HG03045 (cell line): ENCODE results near the gene CPD.
A peak's percentile ranks its signal among the peaks of the same experiment; 100 is the strongest.
"Not testable (repeated sequence)": the region's sequence is repeated elsewhere in the genome, so short reads cannot be mapped to it uniquely, and the experiment has no call there.

Source experiments
- ATAC-seq: cut with Tn5 transposase; IDR thresholded peaks from one replicate; pipeline ENCODE4 v1.9.1; 2021; ENCODE audit warnings: mild to moderate bottlenecking, moderate library complexity; ENCODE audit not compliant: unreplicated experiment

The CPD gene

GRCh38 chr17:30378825-30379302 lies at the start of gene CPD:
Gene CPD, plus strand, starts transcription at chr17:30378927. Its CDS starts 54 bp downstream, at chr17:30378981.
- ATAC-seq, result peak; percentile 89

DNA sequence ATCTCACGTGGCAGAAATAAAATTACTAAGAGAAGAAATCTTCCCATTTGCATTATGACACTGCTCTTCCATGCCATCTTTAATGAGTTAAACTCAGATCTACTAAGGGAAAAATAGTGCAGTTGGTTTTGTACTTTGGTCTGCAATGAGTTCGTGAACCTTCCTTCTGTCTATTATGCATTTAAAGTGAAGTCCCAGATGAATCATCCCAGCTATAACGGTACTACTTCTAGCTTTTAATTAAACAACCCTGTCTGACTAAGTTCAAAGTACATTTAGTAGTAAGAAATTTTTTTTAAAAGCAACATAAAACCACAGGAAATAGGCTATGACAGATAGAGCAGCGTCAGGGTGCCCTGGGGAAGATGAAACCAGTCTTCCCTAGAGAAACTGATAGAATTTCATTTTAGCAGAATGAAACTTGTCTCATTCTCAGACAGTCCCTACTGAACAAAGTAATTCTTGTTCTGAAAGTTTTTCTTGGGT lies 46.6 kb upstream of the CPD start:
- peak; percentile 43 for ATAC-seq

GRCh38 chr17:30333503-30334360 lies 45.0 kb upstream of the CPD start, which contains the start of gene TMIGD1:
Gene TMIGD1, minus strand, starts transcription at chr17:30334057. Its CDS starts 1,924 bp downstream, at chr17:30332133.
- ATAC-seq, result no peak

GRCh38 chr17:30334421-30334820 lies 44.3 kb upstream of the CPD start:
- ATAC-seq, result no peak

DNA sequence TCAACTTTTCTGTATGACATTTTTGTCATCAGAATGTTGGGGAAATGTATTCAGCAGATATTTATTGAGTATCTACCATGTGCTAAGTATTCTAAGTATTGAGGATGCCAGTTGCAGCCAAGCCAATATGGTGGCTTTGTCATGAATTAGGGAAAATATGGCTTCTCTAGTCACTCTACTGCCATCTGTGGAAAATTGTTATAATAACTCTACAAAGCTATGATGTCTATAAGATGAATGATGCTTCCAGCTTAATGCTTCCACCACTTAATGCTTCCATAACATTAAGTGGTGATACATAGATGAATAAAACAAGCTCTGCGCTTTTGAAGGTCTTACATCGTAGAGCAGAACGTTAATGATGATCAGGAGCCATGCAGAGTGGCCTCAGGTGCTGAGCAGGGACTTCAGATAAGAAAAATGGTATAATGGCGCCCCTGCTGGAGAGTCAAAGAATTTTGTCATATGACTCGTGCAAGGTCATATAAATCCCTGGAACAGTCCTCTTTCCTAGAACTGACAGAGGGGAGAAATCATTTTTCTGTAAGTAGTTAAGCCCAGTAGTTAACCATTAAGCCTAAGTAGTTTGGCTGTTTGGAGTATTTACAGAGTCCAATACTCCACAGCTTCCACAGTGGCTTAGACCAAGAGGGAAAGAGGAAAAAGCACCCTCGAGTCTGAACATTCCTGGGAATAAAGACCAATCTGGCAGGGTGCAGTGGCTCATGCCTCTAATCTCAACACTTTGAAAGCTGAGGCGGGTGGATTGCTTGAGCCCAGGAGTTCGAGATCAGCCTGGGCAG lies 42.2 kb upstream of the CPD start:
- no peak for ATAC-seq

DNA sequence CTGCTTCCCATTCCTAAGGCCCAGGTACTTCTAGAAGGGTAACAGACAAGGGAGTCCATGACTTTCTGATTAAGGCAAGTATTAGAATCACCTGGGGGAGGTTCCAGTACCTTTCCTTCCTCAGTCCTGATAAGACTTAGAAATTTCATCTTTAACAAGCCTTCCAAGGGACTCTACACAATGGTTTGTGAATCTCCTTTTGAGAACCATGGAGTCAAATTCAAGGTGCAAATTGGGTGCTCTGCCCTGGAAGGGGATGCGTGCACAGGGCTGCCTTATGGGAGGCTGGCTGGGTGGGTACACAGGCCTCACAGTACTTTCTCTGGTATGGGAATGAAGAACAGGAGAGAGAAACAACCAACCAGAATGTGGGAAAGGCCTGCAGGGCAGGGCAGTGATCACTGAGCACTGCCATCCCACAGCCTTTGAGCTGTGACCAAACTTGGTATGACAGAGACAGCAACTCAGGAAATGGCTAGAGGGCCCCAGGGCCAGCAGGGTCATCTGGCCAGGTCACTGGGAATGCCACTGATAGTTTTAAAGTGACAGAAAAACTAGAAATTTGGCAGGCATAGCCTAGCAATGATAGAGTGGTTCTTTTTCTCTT lies 41.2 kb upstream of the CPD start:
- ATAC-seq, result no peak

DNA sequence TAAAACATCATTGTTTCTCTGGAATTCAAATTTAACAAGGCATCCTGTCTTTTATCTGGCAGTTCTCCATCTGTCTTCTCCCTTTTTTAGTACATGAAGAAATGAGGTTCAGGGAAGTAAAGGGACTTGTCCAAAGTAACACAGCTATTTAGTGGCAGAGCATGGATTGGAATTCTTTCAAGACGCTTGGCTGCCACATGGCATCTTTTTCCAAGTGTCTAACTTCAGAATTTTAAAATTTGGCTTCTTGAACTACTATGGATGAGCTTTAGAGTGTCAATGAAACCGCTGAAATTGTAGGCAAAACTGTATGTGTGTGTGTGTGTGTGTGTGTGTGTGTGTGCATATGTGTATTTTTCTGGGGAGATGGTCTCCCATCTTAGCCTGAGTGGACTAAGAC lies 39.6 kb upstream of the CPD start:
- no peak for ATAC-seq

- no peak for ATAC-seq
Measured at GRCh38 chr17:30340801-30341356, 37.8 kb upstream of the CPD start.

DNA sequence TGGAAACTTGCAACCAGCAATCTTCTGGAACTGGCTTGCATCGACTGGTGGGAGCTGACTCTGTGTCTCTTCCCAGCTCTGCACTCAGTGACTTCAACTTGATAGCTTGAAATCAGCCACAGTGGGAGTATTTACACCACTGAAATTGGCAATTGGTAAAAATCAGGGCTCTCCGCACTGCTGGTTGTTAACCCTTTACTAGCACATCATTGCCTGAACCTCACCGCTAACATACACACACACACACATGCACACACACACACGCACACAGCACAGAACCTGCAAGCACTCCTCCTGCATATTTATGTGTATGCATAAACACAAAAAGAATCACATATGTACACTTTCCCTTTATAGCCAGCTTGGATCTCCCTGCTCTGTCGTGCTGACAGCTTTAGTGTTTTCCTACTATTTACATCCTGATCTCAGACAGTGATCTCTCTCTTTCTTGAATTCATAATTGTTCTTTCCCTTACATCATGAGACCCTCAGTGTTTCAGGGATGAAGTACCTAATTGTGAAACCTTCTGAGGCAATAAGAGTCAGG lies 37.0 kb upstream of the CPD start:
- ATAC-seq, result no peak

DNA sequence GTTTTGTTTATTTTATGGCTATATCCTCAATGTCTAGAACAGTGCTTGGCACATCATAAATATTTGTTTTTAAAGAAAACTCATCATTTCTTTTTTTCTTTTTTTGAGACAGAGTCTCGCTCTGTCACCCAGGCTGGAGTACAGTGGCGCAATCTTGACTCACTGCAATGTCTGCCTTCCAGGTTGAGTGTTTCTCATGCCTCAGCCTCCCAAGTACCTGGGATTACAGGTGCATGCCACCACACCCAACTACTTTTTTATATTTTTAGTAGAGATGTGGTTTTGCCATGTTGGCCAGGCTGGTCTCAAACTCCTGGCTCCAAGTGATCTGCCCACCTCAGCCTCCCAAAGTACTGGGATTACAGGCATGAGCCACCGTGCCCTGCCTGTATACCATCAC lies 35.5 kb upstream of the CPD start:
- ATAC-seq, result not testable (repeated sequence)

DNA sequence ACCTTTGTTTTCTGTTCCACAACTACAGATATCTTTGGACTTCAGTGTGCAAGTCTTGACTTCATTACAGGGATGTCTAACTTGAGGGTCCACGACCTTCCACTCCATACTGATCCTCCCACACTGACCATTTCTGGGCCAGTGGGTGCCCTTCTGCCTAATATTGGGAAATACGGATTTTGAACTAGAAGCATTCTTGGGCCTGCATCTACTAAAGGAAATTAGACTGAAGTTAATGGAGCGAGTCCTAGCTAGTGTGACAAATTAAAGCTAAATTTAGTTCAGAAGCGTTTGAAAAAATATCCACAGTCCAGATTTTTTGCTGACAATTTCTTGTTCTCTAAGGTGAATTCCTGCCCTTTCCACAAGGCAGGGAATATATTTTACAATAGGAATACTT lies 34.9 kb upstream of the CPD start:
- ATAC-seq, result no peak

- no peak for ATAC-seq
Measured at GRCh38 chr17:30344283-30345088, 34.2 kb upstream of the CPD start.

DNA sequence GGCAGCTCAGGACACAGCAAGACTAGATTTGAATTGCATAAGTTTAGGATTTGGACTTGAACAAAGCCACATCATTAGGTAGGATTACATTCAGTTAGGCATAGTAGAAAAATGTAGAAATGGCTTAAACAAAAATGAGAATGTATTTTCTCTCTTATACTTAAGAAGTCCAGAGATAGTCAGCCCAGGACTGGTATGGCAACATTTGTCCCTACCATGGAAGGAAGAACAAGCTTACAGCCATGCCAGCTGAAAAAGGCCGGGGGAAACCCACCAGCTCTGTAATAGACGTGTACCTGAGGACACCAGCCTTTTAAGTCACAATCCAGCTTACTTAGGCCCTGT lies 33.7 kb upstream of the CPD start:
- ATAC-seq, result no peak

DNA sequence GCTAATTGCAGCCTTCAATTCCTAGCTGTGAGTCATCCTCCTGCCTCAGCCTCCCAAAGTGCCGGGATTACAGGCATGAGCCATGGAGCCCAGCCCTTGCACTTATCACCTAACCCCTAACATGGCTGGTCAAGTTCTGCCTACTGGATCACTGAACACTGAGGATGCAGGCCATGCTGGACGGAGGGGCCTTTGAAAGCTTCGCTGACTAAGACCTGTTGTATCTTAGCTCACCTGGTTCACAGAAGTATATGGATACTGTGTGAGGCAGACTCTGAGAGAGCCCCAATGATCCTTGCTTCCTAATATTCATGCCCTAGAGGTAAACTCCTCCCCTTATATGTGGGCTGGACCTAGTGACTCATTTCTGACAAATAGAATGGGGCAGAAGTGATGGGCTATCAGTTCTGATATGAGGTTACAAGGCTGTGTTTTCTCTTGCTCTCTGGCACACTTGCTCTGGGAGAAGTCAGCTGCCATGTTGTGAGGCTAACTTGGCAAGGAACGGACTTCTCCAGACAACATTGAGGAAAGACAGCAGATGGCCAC lies 33.1 kb upstream of the CPD start:
- ATAC-seq, result no peak

DNA sequence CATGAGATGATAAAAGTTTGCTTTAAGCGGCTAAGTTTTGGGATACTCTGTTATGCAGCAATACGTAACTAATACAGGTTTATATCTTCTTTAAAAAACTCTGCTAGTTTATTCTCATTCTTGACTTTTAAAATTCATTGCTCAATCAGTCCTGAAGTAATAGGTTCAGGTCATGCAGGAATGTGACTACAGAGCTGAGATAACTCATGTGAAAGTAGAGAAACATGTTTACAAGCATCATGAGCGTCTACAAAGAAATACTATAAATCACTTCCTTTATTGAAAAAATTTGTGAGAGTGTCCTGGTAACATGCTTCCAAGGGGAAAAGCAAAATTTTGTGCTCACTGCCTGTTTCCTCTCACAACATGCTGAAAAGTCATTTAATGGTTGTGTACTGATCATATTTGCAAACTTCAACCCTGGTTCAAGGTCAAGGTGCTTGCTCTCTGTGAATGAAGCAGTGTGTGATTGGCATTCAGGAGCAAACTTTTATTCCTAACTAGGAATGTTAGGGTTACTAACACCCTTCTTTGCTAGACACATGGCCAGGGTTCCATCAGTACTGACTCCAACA lies 32.4 kb upstream of the CPD start:
- no peak for ATAC-seq

DNA sequence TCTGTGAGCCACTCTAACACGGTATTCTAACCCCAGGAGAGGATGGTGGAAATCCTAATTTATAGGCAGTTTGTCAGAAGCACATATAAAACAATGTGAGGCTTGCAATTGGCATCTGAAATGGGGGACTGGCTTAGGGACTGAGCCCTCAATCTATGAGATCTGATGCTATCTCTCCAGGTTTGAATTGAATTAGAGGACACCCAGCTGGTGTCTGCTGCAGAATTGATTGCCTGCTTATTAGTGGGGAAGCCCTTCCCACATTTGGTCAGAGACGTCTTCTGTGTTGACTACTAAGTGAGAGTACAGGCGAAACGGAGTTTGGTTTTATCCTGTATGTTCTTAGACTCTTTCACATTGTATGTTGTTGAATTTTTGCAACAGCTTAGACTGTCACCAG lies 31.2 kb upstream of the CPD start:
- no peak for ATAC-seq

- no peak for ATAC-seq
Measured at GRCh38 chr17:30349252-30349651, 29.5 kb upstream of the CPD start.

DNA sequence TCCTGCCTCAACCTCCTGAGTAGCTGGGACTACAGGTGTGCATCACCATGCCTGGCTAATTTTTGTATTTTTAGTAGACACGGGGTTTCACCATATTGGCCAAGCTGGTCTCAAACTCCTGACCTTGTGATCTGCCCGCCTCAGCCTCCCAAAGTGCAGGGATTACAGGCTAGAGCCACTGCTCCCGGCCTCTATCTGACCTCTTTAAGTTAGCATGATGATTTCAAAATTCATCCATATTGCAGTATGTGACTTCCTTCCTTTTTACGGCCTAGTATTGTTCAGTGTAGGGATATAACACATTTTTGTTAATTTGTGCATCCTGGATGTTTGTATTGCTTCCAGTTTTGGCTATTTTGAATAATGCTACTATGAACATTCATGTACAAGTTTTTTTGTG lies 27.5 kb upstream of the CPD start:
- ATAC-seq, result not testable (repeated sequence)

- ATAC-seq, result no peak
Measured at GRCh38 chr17:30351735-30352134, 27.0 kb upstream of the CPD start.
